ENCODE measurements around the gene PHRF1.

GRCh38 chr11:640021-640706 is 63.9 kb downstream of the PHRF1 start:
- TF ChIP-seq CTCF (IDR thresholded peaks at IDR 0.05) (no peak), POLR2AphosphoS5 (IDR thresholded peaks at IDR 0.05; ENCODE audit: low read depth, low read length) (no peak), SIN3A (IDR thresholded peaks at IDR 0.05; ENCODE audit: borderline replicate concordance, low read depth, low read length) (no peak)
